IPS-15b (cell line): ENCODE data around the gene CCDC194.
"Not testable (repeated sequence)": the region's sequence is repeated elsewhere in the genome, so short reads cannot be mapped to it uniquely, and the experiment has no call there.

Experiments used
- H3K27me3 ChIP-seq: one replicate; pipeline ENCODE4 v1.6.1; 2013; ENCODE audit warnings: low read length; ENCODE audit not compliant: control insufficient read depth, insufficient read depth
- H3K36me3 ChIP-seq: one replicate; pipeline ENCODE4 v1.6.1; 2013; ENCODE audit warnings: low read length; ENCODE audit not compliant: control insufficient read depth, insufficient read depth
- H3K4me1 ChIP-seq: one replicate; pipeline ENCODE4 v1.6.1; 2013; ENCODE audit warnings: mild to moderate bottlenecking, low read length; ENCODE audit not compliant: control insufficient read depth, insufficient read depth
- H3K4me3 ChIP-seq: one replicate; pipeline ENCODE4 v1.5.1; 2013; ENCODE audit warnings: low read depth, low read length
- H3K9ac ChIP-seq: one replicate; pipeline ENCODE4 v1.6.1; 2013; ENCODE audit warnings: low read depth, mild to moderate bottlenecking, low read length
- H3K9me3 ChIP-seq: one replicate; pipeline ENCODE4 v1.6.1; 2013; ENCODE audit warnings: mild to moderate bottlenecking, low read length; ENCODE audit not compliant: control insufficient read depth, insufficient read depth

Gene CCDC194

GRCh38 chr19:17385878-17386611 lies 8.0 kb downstream of the CCDC194 start:
- Histone ChIP-seq H3K36me3 (no peaks in the 10 kb centered on the region), H3K27me3 (peaks cover 8% of the 10 kb centered on the region), H3K4me3 (no peak overlapping the region), H3K9me3 (no peaks in the 10 kb centered on the region), H3K9ac (no peak overlapping the region), H3K4me1 (no peaks in the 10 kb centered on the region)

DNA sequence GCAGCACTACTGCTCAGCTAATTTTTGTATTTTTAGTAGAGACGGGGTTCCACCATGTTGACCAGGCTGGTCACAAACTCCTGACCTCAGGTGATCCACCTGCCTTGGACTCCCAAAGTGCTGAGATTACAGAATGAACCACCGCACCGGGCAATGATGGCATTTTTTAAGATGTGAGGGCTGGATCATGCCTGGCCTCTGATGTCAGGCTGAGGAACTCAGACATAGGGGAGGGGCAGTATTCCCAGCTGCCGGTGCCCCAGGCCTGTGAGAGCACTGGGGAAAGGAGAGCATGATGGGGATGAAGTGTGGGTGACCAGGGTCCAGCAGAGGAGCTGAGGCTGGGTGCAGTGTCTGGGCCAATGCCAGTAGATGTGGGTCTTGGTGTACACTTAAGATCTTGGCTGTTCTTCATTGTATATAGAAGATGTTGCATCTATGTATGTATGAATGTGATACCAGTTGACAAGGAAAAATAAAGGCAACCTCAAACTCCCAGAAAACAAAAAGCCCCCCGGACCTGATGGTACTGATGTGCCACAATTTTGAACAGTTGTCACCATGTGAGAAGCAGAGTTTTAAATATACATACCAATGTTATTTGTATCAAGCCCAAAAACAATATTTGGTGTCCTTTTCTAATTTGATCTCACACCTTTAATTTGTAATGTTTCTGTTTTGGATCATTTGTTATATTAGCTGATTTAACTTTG lies 13.4 kb downstream of the CCDC194 start:
- Histone ChIP-seq H3K4me1 (peaks cover 2% of the 10 kb centered on the region), H3K9ac (no peak overlapping the region), H3K27me3 (no peaks in the 10 kb centered on the region), H3K9me3 (no peaks in the 10 kb centered on the region), H3K36me3 (no peaks in the 10 kb centered on the region), H3K4me3 (no peak overlapping the region)

DNA sequence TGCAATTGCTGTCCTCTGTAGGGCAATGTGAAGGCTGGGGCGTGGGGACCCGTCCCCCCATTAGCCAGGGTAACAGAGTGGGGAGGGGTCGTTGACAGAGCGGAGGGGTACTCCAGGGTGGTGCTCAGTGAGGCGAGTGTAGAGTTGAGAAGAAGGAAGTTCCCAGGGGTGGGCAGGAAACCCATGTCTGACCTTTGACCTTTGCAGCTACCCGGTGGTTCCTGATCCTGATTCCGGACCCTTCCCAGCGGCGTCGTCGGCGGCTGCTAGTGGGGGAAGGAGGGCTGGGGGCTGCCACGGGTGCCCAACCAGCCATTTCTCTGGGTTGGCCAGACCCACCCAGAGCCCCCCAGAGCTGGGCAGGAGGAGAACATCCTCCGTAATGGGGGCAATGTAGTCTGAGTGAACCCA lies 14.8 kb downstream of the CCDC194 start:
- Histone ChIP-seq H3K36me3 (no peaks in the 10 kb centered on the region), H3K9ac (no peak overlapping the region), H3K9me3 (no peaks in the 10 kb centered on the region), H3K4me1 (peaks cover 2% of the 10 kb centered on the region), H3K4me3 (no peak overlapping the region), H3K27me3 (no peaks in the 10 kb centered on the region)

GRCh38 chr19:17378271-17378670 lies 15.7 kb downstream of the CCDC194 start:
- Histone ChIP-seq H3K4me1 (peaks cover 2% of the 10 kb centered on the region), H3K9ac (no peak overlapping the region), H3K4me3 (no peak overlapping the region), H3K27me3 (no peaks in the 10 kb centered on the region), H3K36me3 (no peaks in the 10 kb centered on the region), H3K9me3 (no peaks in the 10 kb centered on the region)

GRCh38 chr19:17376935-17377600 lies 16.9 kb downstream of the CCDC194 start, which contains the start of gene PLVAP:
PLVAP (minus strand) TSS chr19:17377342; CDS start chr19:17377288, 54 bp downstream.
- no peaks in the 10 kb centered on the region for H3K36me3 ChIP-seq
- H3K4me1 ChIP-seq, result peaks cover 2% of the 10 kb centered on the region
- H3K9me3 ChIP-seq, result no peaks in the 10 kb centered on the region
- H3K9ac ChIP-seq, result no peak within 1 kb of the TSS
- H3K27me3 ChIP-seq, result no peaks in the 10 kb centered on the region
- H3K4me3 ChIP-seq, result no peak within 1 kb of the TSS

- Histone ChIP-seq H3K27me3 (no peaks in the 10 kb centered on the region), H3K4me1 (no peaks in the 10 kb centered on the region), H3K36me3 (no peaks in the 10 kb centered on the region), H3K4me3 (no peak overlapping the region), H3K9ac (no peak overlapping the region), H3K9me3 (no peaks in the 10 kb centered on the region)
Observed at GRCh38 chr19:17370026-17370587, 23.9 kb downstream of the CCDC194 start.

DNA sequence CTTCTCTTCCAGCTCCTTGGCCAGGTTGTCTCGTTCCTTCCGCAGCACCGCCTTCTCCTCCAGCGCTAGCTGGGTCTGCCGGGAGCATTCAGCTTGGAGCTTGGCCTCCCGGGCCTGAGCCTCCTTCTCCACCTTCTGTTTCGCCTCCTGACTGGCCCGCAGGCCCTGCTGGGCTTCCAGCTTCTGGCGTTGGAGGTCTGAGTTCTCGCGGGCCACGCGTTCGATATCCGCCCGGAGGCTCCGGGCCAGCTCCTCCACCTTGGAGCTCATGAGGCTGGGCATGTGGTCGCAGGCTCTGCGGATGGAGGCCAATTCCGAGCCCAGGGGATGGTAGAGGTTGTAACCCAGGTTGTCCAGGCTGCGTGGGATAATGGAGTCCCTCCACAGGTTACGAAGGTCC lies 28.6 kb downstream of the CCDC194 start:
- no peaks in the 10 kb centered on the region for H3K4me1 ChIP-seq
- no peaks in the 10 kb centered on the region for H3K9me3 ChIP-seq
- H3K9ac ChIP-seq, result no peak overlapping the region
- H3K36me3 ChIP-seq, result no peaks in the 10 kb centered on the region
- H3K27me3 ChIP-seq, result no peaks in the 10 kb centered on the region
- no peak overlapping the region for H3K4me3 ChIP-seq

- not testable (repeated sequence) for H3K4me1 ChIP-seq, H3K36me3 ChIP-seq, H3K4me3 ChIP-seq, H3K9me3 ChIP-seq, H3K9ac ChIP-seq, H3K27me3 ChIP-seq
Observed at GRCh38 chr19:17363852-17364605, 30.0 kb downstream of the CCDC194 start.

- Histone ChIP-seq H3K36me3 (no peaks in the 10 kb centered on the region), H3K4me3 (no peak overlapping the region), H3K4me1 (no peaks in the 10 kb centered on the region), H3K27me3 (no peaks in the 10 kb centered on the region), H3K9ac (no peak overlapping the region), H3K9me3 (no peaks in the 10 kb centered on the region)
Observed at GRCh38 chr19:17359905-17360800, 33.8 kb downstream of the CCDC194 start.

DNA sequence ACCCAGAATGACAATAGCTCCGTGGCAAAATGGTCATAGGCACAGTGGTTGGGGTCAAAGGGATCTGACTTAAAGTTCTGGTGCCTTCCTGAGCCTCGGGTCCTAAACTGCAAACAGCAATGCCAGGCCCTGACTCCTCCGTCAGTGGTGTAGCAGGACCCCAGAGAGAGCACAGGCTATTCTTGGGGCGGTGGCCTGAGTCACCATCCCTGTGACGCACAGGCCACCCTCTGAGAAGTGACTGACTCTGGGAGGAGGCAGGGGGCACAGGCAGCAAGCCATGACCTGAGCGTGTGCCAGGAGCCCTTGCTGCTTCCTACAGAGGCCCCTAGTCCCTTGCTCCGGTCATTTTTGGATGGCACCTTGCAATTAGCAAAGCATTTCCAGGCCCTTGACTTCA lies 35.6 kb downstream of the CCDC194 start:
- H3K9me3 ChIP-seq, result no peaks in the 10 kb centered on the region
- H3K4me1 ChIP-seq, result no peaks in the 10 kb centered on the region
- no peak overlapping the region for H3K4me3 ChIP-seq
- no peaks in the 10 kb centered on the region for H3K27me3 ChIP-seq
- no peaks in the 10 kb centered on the region for H3K36me3 ChIP-seq
- H3K9ac ChIP-seq, result no peak overlapping the region
